OCI-LY3 (cell line): ENCODE measurements around the gene CREBBP.

Experiments
- CTCF ChIP-seq: fragments of 200-600, 300-600 bp; sonication (generic); IDR thresholded peaks from 2 replicates; pipeline ENCODE4 v1.5.1; 2014; ENCODE audit warnings: antibody characterized with exemption, low read length, low read depth
- EZH2phosphoT487 ChIP-seq: fragments of 200-600 bp; shearing (Covaris generic); IDR thresholded peaks from 2 replicates; pipeline ENCODE4 v1.6.1; 2018; ENCODE audit warnings: antibody characterized with exemption, mixed run types, low read depth

DNA sequence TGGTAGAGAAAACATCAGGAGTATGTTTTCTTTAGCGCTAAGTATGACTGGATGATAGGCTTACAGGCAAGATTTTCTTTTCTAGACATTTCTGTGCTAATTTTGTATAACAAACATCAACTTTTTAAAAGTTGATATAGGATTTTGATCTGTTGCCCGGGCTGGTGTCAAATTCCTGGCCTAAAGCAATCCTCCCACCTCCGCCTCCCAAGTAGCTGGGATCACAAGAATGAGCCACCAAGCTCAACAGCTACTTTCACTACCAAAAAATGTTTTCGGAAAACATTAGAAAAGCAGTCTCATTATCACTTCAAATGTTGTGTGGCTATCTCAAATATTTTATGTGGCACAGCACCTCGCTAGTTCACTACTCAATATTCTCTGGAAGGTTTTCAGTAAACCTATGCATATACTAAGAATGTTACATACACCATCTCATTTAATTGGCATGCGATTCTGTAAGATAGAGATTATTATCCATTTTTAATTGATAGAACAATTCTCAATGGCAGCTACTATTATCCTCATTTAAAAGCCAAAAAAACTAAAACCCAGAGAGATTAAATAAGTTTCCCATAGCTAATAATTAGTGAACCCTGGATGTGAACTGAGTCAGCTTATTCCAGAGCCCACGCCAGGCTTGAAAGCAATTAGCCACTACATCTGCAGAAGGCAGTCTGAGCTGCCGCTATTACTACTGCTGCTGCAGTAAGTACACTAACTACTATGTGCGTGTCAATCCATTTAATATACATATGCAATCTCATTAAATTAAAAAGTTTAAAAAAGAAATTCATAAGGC is 41.7 kb downstream of the CREBBP start:
- TF ChIP-seq CTCF (no peak), EZH2phosphoT487 (no peak)
